Fibroblast of skin of left quadriceps (primary cell): ENCODE data around the gene SMAD6.

Experiments used
- DNase-seq, 2 experiments: peaks; one replicate each; pipeline ENCODE4 v3.0.0-alpha.2; 2013; ENCODE audit warnings: low read depth in 2 of 2

Gene SMAD6

DNA sequence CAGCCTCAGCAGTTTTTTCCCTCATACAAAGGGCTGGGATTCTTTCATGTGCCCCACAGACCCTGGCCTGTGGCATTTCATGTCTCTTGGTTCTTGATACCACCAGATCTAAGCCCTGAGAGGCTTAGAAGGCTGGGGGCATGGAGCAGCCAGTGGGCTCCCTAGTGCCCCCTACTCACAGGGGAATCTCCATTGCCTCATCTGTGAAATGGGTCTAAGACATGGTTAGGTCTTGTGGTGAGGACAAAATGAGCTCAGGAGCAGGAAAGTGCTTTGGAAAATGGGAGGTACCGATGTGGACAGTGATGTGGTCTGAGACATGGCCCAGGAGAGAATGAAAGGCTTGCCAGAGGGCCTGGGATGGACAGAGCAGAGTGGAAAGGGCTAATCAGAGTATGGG lies 94.3 kb downstream of the SMAD6 start:
- no peak for DNase-seq

DNA sequence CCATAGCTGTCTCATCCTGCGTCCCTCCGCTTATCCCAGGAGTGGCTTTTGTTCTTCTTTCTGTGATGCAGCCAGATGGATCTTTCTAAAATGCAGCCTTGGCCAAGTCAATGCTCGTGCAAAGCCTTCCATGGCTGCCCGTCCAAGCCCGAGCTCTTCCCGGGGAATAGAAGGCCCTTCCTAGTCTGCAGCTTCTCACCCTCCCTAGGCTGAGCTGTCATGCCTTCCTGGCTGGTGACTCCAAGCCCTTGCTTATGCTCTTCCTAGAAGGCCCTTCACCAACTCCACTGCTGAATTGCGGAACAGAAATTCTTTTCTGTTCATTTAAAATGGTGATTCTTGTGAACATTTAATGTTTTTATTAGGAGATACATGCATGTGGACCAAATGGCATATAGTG lies 95.9 kb downstream of the SMAD6 start:
- DNase-seq: no peak

DNA sequence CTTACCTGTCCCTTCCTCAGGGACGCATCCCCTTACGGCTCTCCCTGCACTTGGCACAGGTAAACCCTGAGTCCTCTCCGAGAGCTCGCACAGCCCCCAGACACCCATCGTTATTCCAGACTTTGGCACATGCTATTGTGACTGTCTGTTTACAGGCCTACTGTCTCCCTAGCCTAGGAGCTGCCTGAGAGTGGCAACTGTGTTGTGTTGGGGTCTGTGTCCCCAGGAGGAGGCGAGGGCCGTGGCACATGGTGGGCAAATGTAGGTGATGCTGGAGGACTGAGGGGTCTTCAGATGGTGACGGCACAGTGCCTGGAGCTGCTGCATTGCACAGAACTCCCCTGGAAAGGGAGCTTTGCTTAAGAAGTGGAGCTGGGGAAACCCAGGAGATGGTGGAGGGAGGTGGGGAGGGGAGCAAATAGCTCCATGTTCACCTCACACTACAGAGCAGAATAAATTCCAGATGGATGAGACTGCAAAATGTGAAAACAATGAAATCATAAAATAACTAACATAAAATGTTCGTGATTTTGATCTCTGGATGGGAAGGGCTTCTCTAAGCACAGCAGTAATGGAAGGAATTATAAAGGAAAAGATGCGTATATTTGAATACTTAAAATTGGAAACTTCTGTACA lies 96.5 kb downstream of the SMAD6 start:
- DNase-seq: peak; percentile 73 to 75

DNA sequence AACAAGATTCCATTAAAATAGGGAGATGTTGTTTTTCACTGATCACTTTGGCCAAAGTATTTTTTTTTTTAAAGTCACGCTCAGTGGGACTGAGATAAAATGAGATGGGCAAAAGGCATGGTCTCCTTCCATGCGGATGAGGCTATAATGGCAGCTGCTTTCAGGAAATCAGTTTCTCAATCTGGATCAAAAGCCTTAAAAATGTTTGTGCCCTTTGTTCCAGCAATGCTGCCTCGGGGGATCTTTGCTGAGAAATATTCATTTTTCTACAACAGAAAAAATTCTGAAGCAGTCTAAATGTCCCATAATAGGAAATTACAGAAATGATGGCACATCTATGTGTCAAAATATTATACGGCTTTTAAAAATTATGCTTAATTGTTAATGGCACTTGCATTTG lies 97.2 kb downstream of the SMAD6 start:
- DNase-seq: no peak

DNA sequence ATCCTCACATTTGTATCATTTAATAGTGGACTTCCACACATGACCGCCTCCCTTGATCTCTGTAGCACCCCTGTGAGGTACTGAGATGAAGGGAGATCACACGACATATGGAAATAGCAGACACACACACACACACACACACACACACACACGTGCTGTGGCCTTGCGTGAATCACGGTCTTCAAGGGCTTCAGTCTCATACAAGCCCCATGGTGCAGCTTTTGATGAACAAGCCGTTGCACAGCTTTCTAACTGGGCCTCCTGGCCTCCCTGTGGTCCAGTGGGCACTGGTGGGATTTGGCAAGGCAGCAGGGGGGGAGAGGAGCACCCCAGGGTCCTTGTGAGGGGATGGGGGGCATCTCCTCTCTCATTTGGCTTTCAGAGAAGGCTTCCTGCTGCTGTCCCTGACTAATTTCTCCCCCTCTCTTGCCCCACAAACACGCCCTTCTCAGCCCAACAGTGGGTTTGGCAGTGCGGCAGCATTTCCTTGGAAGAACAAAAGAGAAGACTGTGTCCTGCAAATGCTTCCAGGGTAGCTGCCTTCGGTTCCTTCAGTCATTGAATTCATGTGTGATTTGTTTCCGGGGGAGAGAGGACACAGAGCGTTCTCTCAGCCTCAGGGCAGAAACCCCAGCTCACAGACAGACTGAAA lies 98.7 kb downstream of the SMAD6 start:
- no peak for DNase-seq

DNA sequence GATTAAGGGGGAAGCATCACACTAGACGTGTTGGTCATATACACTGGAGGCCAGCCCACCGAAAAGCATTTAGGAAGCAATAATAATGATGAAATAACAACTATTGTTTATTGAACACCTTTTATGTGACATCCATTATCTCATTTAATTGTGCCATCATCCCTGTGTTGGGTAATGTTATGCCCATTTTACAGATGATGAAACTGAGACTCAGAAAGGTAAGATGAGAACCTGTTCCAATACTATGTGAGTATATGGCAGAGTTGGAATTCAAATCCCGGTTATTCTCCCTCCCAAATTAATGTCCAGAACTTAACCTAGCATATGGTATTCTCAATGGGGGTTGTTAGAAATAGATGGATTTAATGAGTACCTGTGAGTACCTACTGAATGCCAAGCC lies 99.2 kb downstream of the SMAD6 start:
- DNase-seq: no peak

DNA sequence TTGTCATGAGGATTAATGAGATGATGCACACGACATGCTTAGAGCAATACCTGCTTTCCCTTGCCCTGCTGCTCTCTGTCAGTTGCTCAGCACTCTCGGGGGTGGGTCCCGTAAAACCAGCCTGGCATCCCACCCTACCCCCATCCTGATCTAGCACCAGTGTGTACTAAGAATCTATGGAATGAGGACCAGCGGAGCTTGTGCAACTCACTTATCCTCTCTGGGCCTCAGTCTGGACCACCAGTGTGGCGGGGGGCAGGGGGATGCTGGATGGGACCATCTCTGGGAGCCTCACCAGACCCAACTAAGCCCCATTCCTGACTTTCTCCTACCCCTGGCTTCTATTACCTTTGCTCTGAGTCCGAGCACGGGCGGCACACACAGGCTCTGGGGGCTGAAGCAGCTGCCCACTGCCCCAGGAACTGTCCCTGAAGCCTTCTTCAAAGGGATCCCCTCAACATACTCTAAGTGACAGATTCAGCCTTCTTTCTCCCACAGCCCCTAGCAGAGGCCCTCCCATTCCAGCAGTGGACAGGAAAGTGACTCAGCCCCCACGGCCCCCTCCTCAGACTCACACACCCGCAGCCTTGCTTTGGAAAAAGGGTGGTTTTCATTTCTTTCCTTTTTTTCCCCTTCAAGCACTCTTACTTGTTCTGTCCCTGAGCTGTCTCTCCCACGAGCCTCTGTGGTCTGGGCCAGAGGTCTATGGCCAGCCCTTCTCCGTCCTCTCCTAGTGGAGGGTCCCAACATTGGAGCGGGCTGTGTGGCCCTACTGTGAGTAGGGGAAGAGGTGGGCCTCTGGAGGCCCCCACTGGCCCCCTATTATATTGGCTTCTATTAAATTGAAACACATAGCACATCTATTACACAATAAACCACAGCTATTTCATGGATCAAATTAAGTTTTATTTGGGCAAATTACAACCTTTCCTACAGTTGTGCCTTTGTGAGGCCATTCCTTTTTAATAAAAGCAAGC lies 100.3 kb downstream of the SMAD6 start:
- peak; percentile 77 to 82 for DNase-seq

DNA sequence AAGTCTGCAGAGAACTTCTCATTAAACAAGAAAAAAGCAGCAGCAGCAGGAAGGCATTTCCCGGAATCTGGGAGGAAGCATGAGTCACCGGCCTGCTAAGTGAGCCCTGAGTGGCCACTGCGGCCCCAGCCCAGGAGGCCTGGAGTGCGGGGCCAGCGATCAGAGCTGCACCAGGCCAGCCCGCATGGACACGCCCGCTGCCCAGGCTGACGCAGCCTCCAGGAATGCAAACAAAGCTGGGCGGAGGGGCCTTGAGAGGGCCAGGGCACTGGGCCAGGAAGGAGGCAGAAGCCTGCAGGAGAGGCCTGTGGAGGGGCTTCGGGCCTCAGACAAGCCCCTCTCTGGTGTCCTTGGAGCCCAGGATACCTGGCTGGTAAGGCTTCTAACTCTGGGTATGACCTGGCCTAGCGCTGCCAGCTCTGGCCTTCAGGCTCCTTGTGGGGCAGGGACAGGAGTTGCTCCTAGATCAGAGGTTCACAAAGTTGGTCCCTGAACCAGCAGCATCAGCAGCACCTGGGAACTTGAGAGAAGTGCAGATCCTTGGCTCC lies 101.2 kb downstream of the SMAD6 start:
- DNase-seq: peak; percentile 94 to 95

DNA sequence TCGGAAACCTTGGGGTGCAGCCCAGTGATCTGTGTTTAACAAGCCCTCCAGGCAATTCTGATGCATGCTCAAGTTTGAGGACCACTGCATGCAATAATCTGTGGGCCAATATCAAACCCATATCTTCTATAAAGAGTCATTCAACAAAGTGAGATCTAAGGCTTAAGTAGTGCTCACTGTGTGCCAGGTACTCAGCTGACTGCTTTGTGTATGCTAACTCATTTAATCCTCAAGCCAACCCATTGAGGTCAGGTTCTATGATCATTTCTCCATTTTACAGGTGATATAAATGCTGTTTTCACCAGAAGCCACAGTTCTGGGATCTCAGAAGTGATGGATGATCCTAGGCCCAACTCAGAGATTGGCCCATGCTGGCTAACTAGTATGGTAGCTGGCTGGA lies 101.7 kb downstream of the SMAD6 start:
- no peak for DNase-seq

DNA sequence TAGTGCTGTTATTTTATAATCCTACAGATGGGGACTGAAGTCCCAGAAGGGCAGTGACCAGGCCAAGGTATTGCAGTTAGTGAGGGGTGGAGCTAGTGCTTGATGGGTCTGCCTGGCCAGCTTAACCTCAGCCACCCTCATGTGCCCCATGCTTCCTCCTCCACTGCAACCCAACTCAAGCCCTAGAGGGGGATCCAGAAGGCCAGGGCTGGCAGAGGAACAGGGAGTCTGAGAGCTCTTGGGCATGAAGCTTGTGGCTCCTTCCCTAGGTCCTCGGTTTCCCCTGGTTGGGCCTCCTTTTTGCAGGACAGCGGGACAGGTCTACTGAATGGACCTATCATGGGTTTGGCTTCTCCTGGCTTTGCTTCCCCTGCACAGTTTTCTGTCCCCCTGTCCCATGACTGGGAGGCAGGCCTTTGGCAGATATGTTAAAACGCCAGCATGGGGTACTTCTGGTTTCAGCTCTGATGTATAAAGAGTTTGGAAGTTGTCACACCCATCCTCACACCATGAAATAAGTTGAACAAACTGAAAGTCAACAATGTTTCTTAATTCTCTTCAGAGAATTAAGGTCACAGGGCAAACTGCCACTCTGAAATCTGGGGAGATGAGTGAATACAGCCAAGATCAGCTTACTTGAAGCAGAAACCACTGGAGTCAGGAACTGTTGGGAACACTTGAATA lies 103.3 kb downstream of the SMAD6 start:
- DNase-seq: no peak

DNA sequence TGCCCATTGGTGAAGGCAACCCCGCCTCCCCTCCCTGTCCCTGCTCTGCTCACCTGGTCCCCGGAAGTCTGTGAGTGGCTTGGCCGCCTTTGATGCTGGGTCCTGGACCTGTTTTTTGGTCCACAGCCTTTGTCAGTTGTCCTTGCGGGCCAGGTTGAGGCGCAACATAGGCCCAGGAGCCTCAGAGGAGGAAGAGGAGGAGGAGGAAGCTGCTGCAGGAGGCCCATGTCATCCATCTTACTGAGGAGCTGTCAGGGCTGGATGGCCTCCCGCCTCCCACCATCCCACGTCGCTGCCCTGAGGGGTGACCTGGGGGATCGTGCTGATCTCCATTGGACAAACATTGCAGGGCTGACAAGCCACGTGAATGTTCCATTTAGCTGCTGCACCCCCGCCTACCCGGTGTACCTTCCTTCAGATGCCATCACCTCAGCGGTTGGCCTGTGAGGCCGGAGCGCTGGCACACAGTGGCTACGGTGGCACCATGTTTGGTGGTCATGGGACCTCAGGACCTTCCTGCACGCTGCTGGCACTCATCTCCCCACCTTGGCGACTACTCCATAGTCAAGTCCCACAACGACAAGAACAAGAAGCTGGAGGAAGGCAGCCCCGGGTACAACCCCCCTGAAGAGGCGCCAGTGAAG lies 106.3 kb downstream of the SMAD6 start:
- no peak for DNase-seq

DNA sequence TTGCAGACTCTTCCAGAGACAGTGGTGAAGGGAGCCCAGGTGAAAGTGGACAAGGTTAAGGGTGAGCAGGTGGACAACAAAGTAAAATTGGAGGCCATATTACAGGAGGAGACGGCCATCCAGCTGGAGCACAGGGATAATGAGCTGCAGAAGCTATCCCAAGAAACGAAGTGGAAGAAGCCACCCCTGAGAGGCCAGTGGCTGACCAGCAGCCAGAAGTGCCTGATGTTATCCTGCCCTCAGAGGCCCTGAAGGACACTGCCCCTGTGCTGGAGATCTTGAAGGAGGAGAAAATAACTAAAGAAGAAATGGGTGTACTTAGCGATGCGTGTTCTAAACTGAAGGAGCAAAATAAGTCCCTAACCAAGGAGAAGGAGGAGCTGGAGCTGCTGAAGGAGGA lies 107.6 kb downstream of the SMAD6 start:
- no peak for DNase-seq

DNA sequence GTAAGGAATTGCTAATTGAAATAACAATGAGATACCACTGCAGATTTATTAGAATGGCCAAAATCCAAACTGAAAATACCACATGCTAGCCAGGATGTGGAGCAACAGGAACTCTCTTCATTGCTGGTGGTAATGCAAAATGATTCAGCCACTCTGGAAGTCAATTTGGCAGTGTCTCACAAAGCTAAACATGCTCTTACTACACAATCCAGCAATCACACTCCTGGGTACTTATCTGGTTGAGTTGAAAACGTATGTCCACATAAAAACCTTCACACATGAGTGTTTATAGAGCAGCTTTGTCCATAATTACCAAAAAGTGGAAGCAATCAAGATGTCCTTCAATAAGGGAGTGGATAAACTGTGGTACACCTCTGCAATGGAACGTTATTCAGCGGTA lies 113.3 kb downstream of the SMAD6 start:
- DNase-seq: peak; percentile 79 to 81

DNA sequence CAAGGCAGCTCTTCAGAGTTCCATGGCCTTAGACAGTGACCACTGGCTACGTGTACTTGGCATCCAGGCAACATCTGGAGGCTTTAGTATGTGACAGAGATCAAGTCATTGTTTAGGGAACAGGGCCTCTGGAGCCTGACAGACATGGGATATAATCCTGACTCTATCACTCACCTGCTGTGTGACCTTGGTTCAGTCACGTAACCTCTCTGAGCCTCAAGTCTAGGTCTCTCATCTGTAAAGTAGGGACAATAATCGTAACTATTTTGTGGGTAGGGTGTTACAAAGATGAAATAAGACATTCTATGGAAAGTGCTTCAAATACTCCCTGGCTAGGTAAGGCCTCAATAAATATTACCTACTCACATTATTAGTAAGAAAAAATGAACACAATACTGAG lies 114.2 kb downstream of the SMAD6 start:
- DNase-seq: no peak

DNA sequence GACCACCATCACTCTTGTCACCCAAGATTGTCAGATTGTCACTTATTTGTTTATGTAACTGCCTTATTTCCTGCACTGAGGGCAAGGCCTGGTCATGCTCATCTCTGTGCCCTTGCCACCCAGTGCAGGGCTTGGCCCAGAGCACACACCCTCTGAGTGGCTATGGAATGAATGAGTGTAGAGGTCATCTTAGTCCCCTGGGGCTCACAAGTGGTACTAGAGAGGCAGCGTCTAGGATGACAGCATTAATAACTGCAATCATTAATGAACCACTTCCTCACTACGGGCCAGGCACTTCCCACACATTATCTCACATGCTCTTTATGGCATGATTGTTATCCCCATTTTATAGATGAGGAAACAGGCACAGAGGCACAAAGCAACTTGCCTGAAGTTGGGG lies 117.0 kb downstream of the SMAD6 start:
- DNase-seq: no peak

DNA sequence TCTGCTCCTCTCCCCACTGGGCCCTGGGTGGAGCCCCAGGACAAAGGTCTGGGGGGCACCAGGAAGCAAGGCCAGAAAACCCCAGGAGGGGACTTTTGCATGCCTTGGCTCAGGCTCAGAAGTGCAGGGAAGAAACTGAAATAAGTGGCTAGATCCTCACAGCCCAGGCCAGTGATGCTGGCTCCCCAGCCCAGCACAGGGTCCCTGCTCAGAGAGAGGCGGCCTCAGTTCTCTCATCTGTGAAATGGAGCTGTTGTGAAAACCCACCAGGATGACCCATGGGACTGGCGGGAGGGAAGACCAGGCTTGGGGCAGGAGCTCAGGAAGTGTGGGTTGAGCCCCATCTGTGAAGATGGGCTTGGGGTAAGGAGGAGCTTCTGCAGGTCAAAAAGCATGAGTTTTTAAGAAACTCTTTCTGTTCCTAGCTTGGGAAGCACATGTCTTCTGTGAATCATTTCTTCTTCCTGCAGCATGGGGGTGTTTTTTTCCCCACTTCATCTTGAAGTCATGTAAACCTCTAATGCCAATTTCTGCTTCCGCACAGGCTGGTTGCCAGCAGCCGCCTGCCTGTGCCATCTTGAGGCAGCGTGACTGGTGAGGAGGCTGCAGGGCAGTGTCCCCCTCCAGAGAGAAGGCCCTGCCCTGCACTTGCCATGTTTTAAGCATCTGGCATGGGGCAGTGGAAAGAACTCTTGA lies 118.6 kb downstream of the SMAD6 start:
- DNase-seq: no peak

DNA sequence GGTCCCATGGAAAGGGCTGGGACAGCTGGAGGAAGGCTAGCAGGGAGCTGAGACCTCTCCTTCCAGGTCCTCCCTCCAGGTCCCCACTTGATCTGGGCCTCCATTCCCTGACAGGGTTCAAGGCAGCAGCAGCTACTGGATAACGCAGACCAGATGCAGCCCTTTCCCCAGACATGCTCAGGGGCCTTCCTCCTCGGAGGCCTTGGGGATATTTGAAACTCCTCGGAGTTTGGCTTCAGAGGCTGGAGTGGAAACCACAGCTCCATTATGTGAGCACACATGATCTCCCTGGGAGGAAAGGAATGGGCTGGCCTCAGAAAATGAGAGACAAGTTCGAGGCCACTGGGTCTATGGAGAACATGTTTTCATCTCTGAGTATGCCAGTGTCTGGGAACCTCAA lies 119.3 kb downstream of the SMAD6 start:
- DNase-seq: no peak

DNA sequence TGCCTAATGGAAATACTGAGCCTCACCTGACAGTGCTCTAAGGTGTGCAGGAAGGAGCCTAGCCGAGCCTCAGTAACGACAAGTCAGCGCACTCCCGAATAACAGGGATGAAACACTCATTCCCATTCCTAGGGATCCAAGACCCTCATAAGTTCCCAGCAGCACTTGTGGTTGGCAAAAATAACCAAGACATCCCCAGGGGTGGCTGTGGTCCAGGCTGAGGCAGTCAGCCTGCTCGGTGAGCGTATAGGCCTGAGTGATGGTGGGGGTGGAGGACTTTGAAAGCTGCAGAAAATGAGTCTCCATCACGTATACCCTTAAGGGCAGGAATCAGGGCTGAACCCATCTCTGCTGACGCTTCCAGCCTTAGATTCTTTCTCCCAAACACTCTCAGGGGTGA lies 120.1 kb downstream of the SMAD6 start:
- DNase-seq: no peak

DNA sequence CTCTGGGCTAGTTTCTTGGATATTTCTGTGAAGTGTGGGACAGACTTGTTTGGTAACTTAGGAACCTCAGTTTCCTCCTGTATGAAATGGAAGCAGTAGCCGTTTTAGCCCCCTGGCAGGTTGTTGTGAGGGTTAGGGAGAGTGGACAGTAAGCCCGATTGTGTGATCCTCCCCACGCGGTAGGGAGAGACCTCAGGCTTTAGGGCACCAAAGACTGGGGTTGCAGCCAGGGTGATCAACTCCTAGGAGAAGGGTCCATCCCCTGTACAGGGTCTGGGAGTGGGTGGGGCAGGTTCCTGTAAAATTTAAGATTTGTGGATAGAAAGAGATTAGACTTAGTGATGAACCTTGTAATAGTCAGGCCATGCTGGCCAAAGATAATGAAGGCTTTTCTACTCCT lies 120.5 kb downstream of the SMAD6 start:
- DNase-seq: no peak

DNA sequence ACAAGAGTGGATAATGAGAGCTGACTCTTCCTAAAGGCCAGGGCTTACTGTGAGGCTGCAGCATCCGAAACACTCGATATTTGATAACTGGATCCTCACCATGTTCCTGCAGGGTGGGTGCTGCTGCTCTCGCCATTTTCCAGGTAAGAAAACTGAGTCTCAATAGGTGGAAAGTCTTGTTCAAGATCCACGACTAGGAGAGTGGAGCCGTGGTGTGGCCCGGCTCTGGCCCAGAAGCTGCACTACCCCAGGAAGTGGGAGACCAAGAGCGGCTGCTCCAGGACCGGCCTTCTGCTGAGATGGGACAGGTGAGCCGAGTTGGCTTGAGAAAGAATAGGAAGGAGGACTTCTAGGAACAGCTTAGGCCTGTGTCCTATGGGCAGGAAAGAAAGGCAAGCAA lies 121.6 kb downstream of the SMAD6 start:
- no peak for DNase-seq

DNA sequence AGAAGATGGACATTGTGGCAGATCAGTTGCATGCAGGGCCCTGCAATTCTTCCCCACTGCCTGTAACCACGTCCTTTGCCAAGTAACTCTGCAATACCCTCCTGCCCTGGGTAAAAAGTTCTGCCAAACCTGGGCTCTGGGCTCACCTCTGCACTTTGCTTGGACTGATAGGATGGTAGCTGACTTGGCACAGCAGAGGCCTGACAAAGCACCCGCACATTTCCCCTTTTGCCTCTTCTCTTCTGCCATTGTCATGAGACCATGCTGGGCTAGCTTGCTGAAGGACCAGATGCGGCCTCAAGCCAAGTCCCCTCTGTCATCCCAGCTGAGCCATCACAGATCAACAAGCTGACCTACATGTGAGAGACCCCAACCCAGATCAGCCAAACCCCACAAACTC lies 122.4 kb downstream of the SMAD6 start:
- no peak for DNase-seq
